CD4-positive, CD25-positive, alpha-beta regulatory T cell (primary cell): ENCODE measurements around the gene ATG10. TPM values are rescaled to one million over a fixed set of nuclear protein-coding genes. Genes with fewer than 3 reads are reported as not detected.
A peak's percentile ranks its signal among the peaks of the same experiment; 100 is the strongest.
"Not testable (repeated sequence)": the region's sequence is repeated elsewhere in the genome, so short reads cannot be mapped to it uniquely, and the experiment has no call there.

ENCODE experiments used
- ATAC-seq, 2 donors: fragments of 150-1000 bp; cut with Tn5 transposase; one replicate each; pipeline ENCODE4 v1.10.0; 2021; ENCODE audit warnings: low read depth in 2 of 2, moderate number of reproducible peaks in 2 of 2, moderate library complexity in 1 of 2
- DNase-seq, 3 donors: peaks; one replicate each; pipeline versions ENCODE4 v3.0.0 to v3.0.0-alpha.2; 2012 to 2022; ENCODE audit warnings: mixed read lengths in 1 of 3
- H3K27ac ChIP-seq: one replicate; pipeline ENCODE4 v1.7.0; 2013; ENCODE audit warnings: mild to moderate bottlenecking, low read length; ENCODE audit not compliant: insufficient read depth, poor library complexity, severe bottlenecking
- H3K27me3 ChIP-seq: one replicate; pipeline ENCODE4 v1.7.0; 2013; ENCODE audit warnings: low read length; ENCODE audit not compliant: control insufficient read depth, insufficient read depth
- H3K36me3 ChIP-seq: one replicate; pipeline ENCODE4 v1.7.0; 2013; ENCODE audit warnings: mild to moderate bottlenecking, low read length, moderate library complexity; ENCODE audit not compliant: control insufficient read depth, insufficient read depth
- H3K4me1 ChIP-seq: 2 replicates; pipeline ENCODE4 v1.7.0; 2013; ENCODE audit warnings: mild to moderate bottlenecking, low read length; ENCODE audit not compliant: insufficient read depth, control insufficient read depth, poor library complexity, severe bottlenecking
- H3K4me3 ChIP-seq: one replicate; pipeline ENCODE4 v1.7.0; 2013; ENCODE audit warnings: low read depth, mild to moderate bottlenecking, low read length, moderate library complexity
- H3K9me3 ChIP-seq, 2 experiments: 1 replicate in 1 of 2; 2 replicates in 1 of 2; pipeline ENCODE4 v1.7.0; 2013; ENCODE audit warnings: low read length in 2 of 2, mild to moderate bottlenecking in 1 of 2, moderate library complexity in 1 of 2; ENCODE audit not compliant: control insufficient read depth in 2 of 2
- H3K27ac Mint-ChIP-seq, 3 donors: one replicate each; pipeline ENCODE4 v1.8.0; 2020 to 2022; ENCODE audit warnings: mild to moderate bottlenecking in 3 of 3, mixed read lengths in 3 of 3, moderate library complexity in 2 of 3
- H3K27me3 Mint-ChIP-seq: one replicate; pipeline ENCODE4 v1.8.0; 2022; ENCODE audit warnings: mild to moderate bottlenecking, mixed read lengths
- H3K36me3 Mint-ChIP-seq: one replicate; pipeline ENCODE4 v1.8.0; 2020; ENCODE audit warnings: mixed read lengths
- H3K4me1 Mint-ChIP-seq, 4 donors: one replicate each; pipeline ENCODE4 v1.8.0; 2020 to 2022; ENCODE audit warnings: mixed read lengths in 4 of 4, mild to moderate bottlenecking in 1 of 4
- H3K4me3 Mint-ChIP-seq, 4 donors: one replicate each; pipeline ENCODE4 v1.8.0; 2020 to 2022; ENCODE audit warnings: mild to moderate bottlenecking in 4 of 4, mixed read lengths in 4 of 4, moderate library complexity in 3 of 4
- H3K9me3 Mint-ChIP-seq, 7 donors: one replicate each; pipeline ENCODE4 v1.8.0; 2020 to 2022; ENCODE audit warnings: mixed read lengths in 7 of 7, mild to moderate bottlenecking in 3 of 7, moderate library complexity in 2 of 7
- polyA plus RNA-seq, 4 donors: library from polyadenylated mRNA; unstranded; fragments of 300-500 nt; fragmentation: Illumina TruSeq; gene quantifications; one replicate each; pipeline ENCODE4 v1.2.3, GENCODE V29; 2021
- total RNA-seq: library from RNA; stranded (reverse); gene quantifications from one replicate; pipeline ENCODE4 v1.2.3, GENCODE V29; 2022

ATG10 gene
- total and polyA plus RNA-seq, 5 donors from 2014 or later: 7.5 to 13.2 (median 9.3) TPM

- not testable (repeated sequence) for H3K4me1 Mint-ChIP-seq, H3K27me3 Mint-ChIP-seq, H3K27me3 ChIP-seq, H3K4me1 ChIP-seq, H3K9me3 Mint-ChIP-seq, H3K27ac ChIP-seq, H3K9me3 ChIP-seq, DNase-seq, H3K4me3 Mint-ChIP-seq, H3K4me3 ChIP-seq, H3K27ac Mint-ChIP-seq, H3K36me3 ChIP-seq, ATAC-seq
- H3K36me3 Mint-ChIP-seq: peaks cover 38% of the 10 kb centered on the region
Measured at GRCh38 chr5:81983563-81983962, 11.7 kb downstream of the ATG10 start.

- Mint-ChIP-seq H3K27me3 (no peaks in the 10 kb centered on the region), H3K4me3 (no peak overlapping the region), H3K9me3 (no peaks in the 10 kb centered on the region), H3K4me1 (peaks cover 0 to 6% (median 1%) of the 10 kb centered on the region in 4 donors), H3K27ac (no peak overlapping the region), H3K36me3 (peaks cover 37% of the 10 kb centered on the region)
- Histone ChIP-seq H3K27me3 (no peaks in the 10 kb centered on the region), H3K36me3 (no peaks in the 10 kb centered on the region), H3K27ac (no peak overlapping the region), H3K9me3 (no peaks in the 10 kb centered on the region), H3K4me1 (no peaks in the 10 kb centered on the region), H3K4me3 (no peak overlapping the region)
- DNase-seq (no peak), ATAC-seq (no peak)
Measured at GRCh38 chr5:81986126-81986525, 14.3 kb downstream of the ATG10 start.

- Histone ChIP-seq H3K4me3 (no peak overlapping the region), H3K4me1 (no peaks in the 10 kb centered on the region), H3K27ac (no peak overlapping the region), H3K27me3 (no peaks in the 10 kb centered on the region), H3K36me3 (no peaks in the 10 kb centered on the region), H3K9me3 (no peaks in the 10 kb centered on the region)
- peak overlapping the region in 1 of 3 donors; percentile 63 for H3K27ac Mint-ChIP-seq
- DNase-seq: no peak
- H3K4me1 Mint-ChIP-seq: peaks cover 0 to 6% (median 1%) of the 10 kb centered on the region in 4 donors
- peaks cover 33% of the 10 kb centered on the region for H3K36me3 Mint-ChIP-seq
- H3K27me3 Mint-ChIP-seq: no peaks in the 10 kb centered on the region
- H3K9me3 Mint-ChIP-seq: no peaks in the 10 kb centered on the region
- no peak for ATAC-seq
- H3K4me3 Mint-ChIP-seq: no peak overlapping the region
Measured at GRCh38 chr5:81989204-81989603, 17.4 kb downstream of the ATG10 start.

GRCh38 chr5:81994679-81995078, 22.9 kb downstream of the ATG10 start:
- H3K27ac ChIP-seq: no peak overlapping the region
- peaks cover 4% of the 10 kb centered on the region for H3K36me3 ChIP-seq
- Mint-ChIP-seq H3K27me3 (no peaks in the 10 kb centered on the region), H3K27ac (no peak overlapping the region), H3K9me3 (peaks cover 0 to 20% (median 4%) of the 10 kb centered on the region in 7 donors), H3K36me3 (peaks cover 54% of the 10 kb centered on the region), H3K4me3 (no peak overlapping the region), H3K4me1 (peaks cover 3 to 12% (median 7%) of the 10 kb centered on the region in 4 donors)
- ATAC-seq: no peak
- DNase-seq: no peak
- peaks cover 0 to 6% of the 10 kb centered on the region in 2 experiments for H3K9me3 ChIP-seq
- no peaks in the 10 kb centered on the region for H3K4me1 ChIP-seq
- H3K27me3 ChIP-seq: no peaks in the 10 kb centered on the region
- H3K4me3 ChIP-seq: no peak overlapping the region

GRCh38 chr5:81995407-81995806, 23.6 kb downstream of the ATG10 start:
- Histone ChIP-seq H3K27me3 (no peaks in the 10 kb centered on the region), H3K27ac (no peak overlapping the region), H3K4me3 (no peak overlapping the region), H3K36me3 (peaks cover 4% of the 10 kb centered on the region), H3K9me3 (peaks cover 0 to 6% of the 10 kb centered on the region in 2 experiments), H3K4me1 (no peaks in the 10 kb centered on the region)
- DNase-seq (no peak), ATAC-seq (no peak)
- no peak overlapping the region for H3K4me3 Mint-ChIP-seq
- peaks cover 59% of the 10 kb centered on the region for H3K36me3 Mint-ChIP-seq
- H3K27ac Mint-ChIP-seq: no peak overlapping the region
- H3K4me1 Mint-ChIP-seq: peaks cover 3 to 12% (median 7%) of the 10 kb centered on the region in 4 donors
- peaks cover 0 to 25% (median 4%) of the 10 kb centered on the region in 7 donors for H3K9me3 Mint-ChIP-seq
- H3K27me3 Mint-ChIP-seq: no peaks in the 10 kb centered on the region

- H3K4me1 Mint-ChIP-seq: peaks cover 0 to 2% (median under 1%) of the 10 kb centered on the region in 4 donors
- no peaks in the 10 kb centered on the region for H3K27me3 Mint-ChIP-seq
- peak overlapping the region in 1 of 3 donors; percentile 1 for H3K27ac Mint-ChIP-seq
- H3K36me3 Mint-ChIP-seq: peaks cover 19% of the 10 kb centered on the region
- H3K9me3 ChIP-seq: no peaks in the 10 kb centered on the region
- no peak overlapping the region for H3K4me3 ChIP-seq
- no peak overlapping the region for H3K4me3 Mint-ChIP-seq
- DNase-seq (no peak), ATAC-seq (no peak)
- H3K36me3 ChIP-seq: no peaks in the 10 kb centered on the region
- no peak overlapping the region for H3K27ac ChIP-seq
- H3K4me1 ChIP-seq: no peaks in the 10 kb centered on the region
- H3K27me3 ChIP-seq: no peaks in the 10 kb centered on the region
- H3K9me3 Mint-ChIP-seq: peaks cover 0 to 7% (median 1%) of the 10 kb centered on the region in 7 donors
Measured at GRCh38 chr5:82004511-82004910, 32.7 kb downstream of the ATG10 start.

- H3K27ac Mint-ChIP-seq, H3K9me3 Mint-ChIP-seq, H3K36me3 ChIP-seq, DNase-seq, H3K4me3 Mint-ChIP-seq, H3K4me1 Mint-ChIP-seq, H3K27me3 ChIP-seq, H3K9me3 ChIP-seq, ATAC-seq, H3K4me1 ChIP-seq, H3K27me3 Mint-ChIP-seq, H3K27ac ChIP-seq, H3K4me3 ChIP-seq: not testable (repeated sequence)
- H3K36me3 Mint-ChIP-seq: peaks cover 31% of the 10 kb centered on the region
Measured at GRCh38 chr5:82009869-82010268, 38.0 kb downstream of the ATG10 start.

- no peak overlapping the region for H3K4me3 ChIP-seq
- Mint-ChIP-seq H3K9me3 (peaks cover 0 to 4% (median 0%) of the 10 kb centered on the region in 7 donors), H3K36me3 (peaks cover 37% of the 10 kb centered on the region), H3K4me1 (peaks cover 0 to 6% (median 1%) of the 10 kb centered on the region in 4 donors), H3K27ac (no peak overlapping the region), H3K27me3 (no peaks in the 10 kb centered on the region), H3K4me3 (no peak overlapping the region)
- H3K9me3 ChIP-seq: no peaks in the 10 kb centered on the region
- H3K27me3 ChIP-seq: no peaks in the 10 kb centered on the region
- no peaks in the 10 kb centered on the region for H3K4me1 ChIP-seq
- no peak for DNase-seq
- no peak overlapping the region for H3K27ac ChIP-seq
- no peak for ATAC-seq
- peaks cover 2% of the 10 kb centered on the region for H3K36me3 ChIP-seq
Measured at GRCh38 chr5:82010696-82011095, 38.9 kb downstream of the ATG10 start.
